ENCODE results near the gene SIRPA. TPM values are rescaled to one million over a fixed set of nuclear protein-coding genes. Genes with fewer than 3 reads are reported as not detected.

SIRPA gene
- total and polyA plus RNA-seq, 2 of the 8 experiments (the other 6 are each of a cell fraction or from before 2014, with no cell fraction given): 3.9 to 4.3 TPM

- Histone ChIP-seq H2BK20ac (ENCODE audit: low read length) (no peak overlapping the region), H3K36me3 (ENCODE audit: control insufficient read depth in 2 of 4, insufficient read depth in 4 of 4, low read length in 3 of 4) (no peaks in the 10 kb centered on the region), H4K5ac (ENCODE audit: insufficient read length, low read depth, low read length) (no peak overlapping the region), H3K27ac (ENCODE audit: low read depth, low read length) (no peak overlapping the region), H3K23ac (ENCODE audit: insufficient read length) (no peak overlapping the region), H3K4me3 (ENCODE audit: extremely low read depth in 1 of 4, insufficient read depth in 2 of 4, low read depth in 3 of 4, low read length in 4 of 4) (no peak overlapping the region), H2AK5ac (ENCODE audit: low read depth, low read length) (no peak overlapping the region), H3K4ac (replicated peaks; ENCODE audit: insufficient read length, low read depth, low read length) (no peak overlapping the region), H3K9me3 (ENCODE audit: insufficient read depth in 2 of 2, low read depth in 1 of 2, low read length in 1 of 2) (no peaks in the 10 kb centered on the region), H3K79me2 (ENCODE audit: control insufficient read depth in 1 of 2, insufficient read depth in 2 of 2, low read length in 2 of 2) (no peaks in the 10 kb centered on the region), H4K20me1 (replicated peaks in 1 of 2; ENCODE audit: control insufficient read depth in 1 of 2, insufficient read depth in 2 of 2, low read length in 2 of 2) (no peaks in the 10 kb centered on the region), H2BK5ac (ENCODE audit: low read depth, low read length) (no peak overlapping the region), H2BK15ac (ENCODE audit: low read length) (no peak overlapping the region), H2AFZ (ENCODE audit: low read length) (no peak overlapping the region), H2BK12ac (ENCODE audit: low read depth, low read length) (no peak overlapping the region), H3K27me3 (replicated peaks in 1 of 4; ENCODE audit: control insufficient read depth in 3 of 4, extremely low read depth in 1 of 4, insufficient read depth in 3 of 4, low read length in 3 of 4) (no peaks in the 10 kb centered on the region), H3K9ac (replicated peaks in 1 of 4; ENCODE audit: extremely low read depth in 1 of 4, low read depth in 3 of 4, low read length in 3 of 4) (no peak overlapping the region), H3K14ac (ENCODE audit: insufficient read length) (no peak overlapping the region), H3K56ac (replicated peaks; ENCODE audit: insufficient read length, low read depth, low read length) (no peak overlapping the region), H4K8ac (ENCODE audit: extremely low read depth, insufficient read depth, low read length) (no peak overlapping the region; the same call in 1 of the 2 replicates), H3K4me1 (replicated peaks in 1 of 4; ENCODE audit: control insufficient read depth in 3 of 4, insufficient read depth in 4 of 4, low read length in 3 of 4) (peaks cover 0 to 7% (median 0%) of the 10 kb centered on the region in 4 experiments; a peak in 4 of 7 replicates), H3K18ac (ENCODE audit: extremely low read depth, low read length) (no peak overlapping the region), H3K4me2 (ENCODE audit: insufficient read depth in 1 of 2, low read depth in 2 of 2, low read length in 2 of 2) (no peak overlapping the region), H3K79me1 (ENCODE audit: low read depth, low read length) (no peaks in the 10 kb centered on the region), H4K91ac (replicated peaks; ENCODE audit: insufficient read length, low read length) (no peak overlapping the region), H3K23me2 (ENCODE audit: low read depth, low read length) (no peaks in the 10 kb centered on the region; the same call in 1 of the 2 replicates), H2BK120ac (replicated peaks; ENCODE audit: low read depth, low read length) (no peak overlapping the region)
- CTCF ChIA-PET (ENCODE audit: partially characterized antibody): interaction anchor here (0.7 to 1.5 kb wide), 7 partner anchors 8 to 52 kb away, joined by 3 to 7 read pairs (median 4); no protein-coding TSS in a partner anchor
- no peak for FAIRE-seq
- POLR2A ChIA-PET (ENCODE audit: partially characterized antibody): interaction anchor here (0.6 to 0.7 kb wide), 2 partner anchors 42 to 628 kb away, joined by 3 read pairs; no protein-coding TSS in a partner anchor
- WGBS, 2 experiments (ENCODE audit: extremely low coverage in 1 of 2, insufficient coverage in 1 of 2, insufficient read length in 1 of 2, insufficient replicate concordance in 2 of 2, low coverage in 1 of 2, low lambda C conversion rate in 2 of 2, missing lambda C conversion rate in 1 of 2): 91% methylated on average over 5 of the region's 5 CpGs; no CpG with 5 or more reads in 1 of the 2 experiments
- DNase-seq (ENCODE audit: low read depth in 1 of 2, low spot score in 2 of 2): no peak
- no peak for TF ChIP-seq EP300 (IDR thresholded peaks at IDR 0.05; ENCODE audit: borderline replicate concordance in 1 of 2, low read depth in 2 of 2, low read length in 2 of 2)
- no peak for TF ChIP-seq TEAD4 (IDR thresholded peaks at IDR 0.05; ENCODE audit: low read depth, low read length)
- TF ChIP-seq PHF8 (conservative IDR thresholded peaks at IDR 0.05; ENCODE audit: low read depth, low read length): no peak
- no peak for TF ChIP-seq E2F6 (IDR thresholded peaks at IDR 0.05)
- TF ChIP-seq SP4 (IDR thresholded peaks at IDR 0.05; ENCODE audit: low read length): no peak
- no peak for TF ChIP-seq HDAC6 (IDR thresholded peaks at IDR 0.05; ENCODE audit: low read depth, low read length)
- no peak for TF ChIP-seq JUND (IDR thresholded peaks at IDR 0.05; ENCODE audit: low read length)
- no peak for TF ChIP-seq FOSL1 (IDR thresholded peaks at IDR 0.05; ENCODE audit: insufficient read depth, low read depth, low read length)
- TF ChIP-seq RAD21 (IDR thresholded peaks at IDR 0.05 in 1 of 2, conservative IDR thresholded peaks at IDR 0.05 in 1 of 2; ENCODE audit: low read depth in 2 of 2, low read length in 2 of 2): no peak
- no peak for TF ChIP-seq RBBP5 (IDR thresholded peaks at IDR 0.05; ENCODE audit: borderline replicate concordance, low read depth, low read length)
- no peak for TF ChIP-seq BRCA1 (IDR thresholded peaks at IDR 0.05; ENCODE audit: low read depth, low read length)
- TF ChIP-seq TBP (IDR thresholded peaks at IDR 0.05; ENCODE audit: low read depth, low read length): no peak
- TF ChIP-seq ZNF274 (IDR thresholded peaks at IDR 0.05; ENCODE audit: borderline replicate concordance, extremely low read depth, low read length): no peak
These were observed 41.0 kb upstream of the SIRPA start for GRCh38 chr20:1854246-1854645.
